D721Med (cell line): Measurements from ENCODE around the gene CTNNA3.

Source experiments
- DNase-seq: peaks from one replicate; pipeline ENCODE4 v3.0.0; 2011; ENCODE audit warnings: low spot score; ENCODE audit not compliant: insufficient read length
- FAIRE-seq: peaks from 2 replicates; lab custom pipeline; 2011; peaks lifted over from hg19 to GRCh38; lab: Jason Lieb, UNC
- CTCF ChIP-seq: IDR thresholded peaks from 2 replicates; pipeline ENCODE4 v1.5.1; 2012; ENCODE audit warnings: mild to moderate bottlenecking, control low read depth; ENCODE audit not compliant: insufficient read depth; ENCODE audit errors: missing control alignments

Gene CTNNA3

GRCh38 chr10:67075491-67075971, 620.5 kb downstream of the CTNNA3 start:
- TF ChIP-seq CTCF = no peak
- FAIRE-seq = no peak
- no peak for DNase-seq

- FAIRE-seq = no peak
- no peak for TF ChIP-seq CTCF
- no peak for DNase-seq
Measured at GRCh38 chr10:67072654-67073053, 623.3 kb downstream of the CTNNA3 start.

GRCh38 chr10:67050415-67050814, 645.6 kb downstream of the CTNNA3 start:
- DNase-seq (no peak), FAIRE-seq (no peak)
- no peak for TF ChIP-seq CTCF

- TF ChIP-seq CTCF = no peak
- FAIRE-seq = no peak
Measured at GRCh38 chr10:67049988-67050387, 646.0 kb downstream of the CTNNA3 start.

GRCh38 chr10:67046507-67046906, 649.5 kb downstream of the CTNNA3 start:
- no peak for TF ChIP-seq CTCF
- no peak for FAIRE-seq
- DNase-seq = no peak

More at GRCh38 chr10:67049988-67050387, 646.0 kb downstream of the CTNNA3 start:
- DNase-seq = no peak

- FAIRE-seq (no peak), DNase-seq (no peak)
- TF ChIP-seq CTCF = no peak
Measured at GRCh38 chr10:67045404-67045803, 650.6 kb downstream of the CTNNA3 start.

- no peak for TF ChIP-seq CTCF
- no peak for DNase-seq
- no peak for FAIRE-seq
Measured at GRCh38 chr10:67043041-67043440, 653.0 kb downstream of the CTNNA3 start.
